Measurements from ENCODE around the gene TBL1XR1.

DNA sequence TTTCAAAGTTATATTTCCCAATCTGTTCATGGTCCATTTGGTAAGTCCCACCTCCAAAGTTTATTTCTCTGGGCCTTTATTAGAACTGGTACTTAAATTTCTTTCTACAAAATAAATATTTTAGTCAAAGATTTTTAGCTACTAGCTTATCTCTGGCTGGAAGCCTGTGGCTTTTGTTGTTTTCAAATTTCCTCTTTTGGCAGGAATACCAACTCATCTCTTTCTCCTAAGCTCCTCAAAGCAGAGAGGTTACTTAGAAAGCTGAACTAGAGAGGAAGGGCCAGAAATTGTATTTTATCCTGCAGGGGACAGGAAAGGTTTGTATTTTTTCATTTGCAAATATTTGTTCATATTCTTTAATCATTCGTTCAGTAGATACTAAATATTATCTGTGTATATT lies 227.8 kb downstream of the TBL1XR1 start:
- TF ChIP-seq, protein P1, sequence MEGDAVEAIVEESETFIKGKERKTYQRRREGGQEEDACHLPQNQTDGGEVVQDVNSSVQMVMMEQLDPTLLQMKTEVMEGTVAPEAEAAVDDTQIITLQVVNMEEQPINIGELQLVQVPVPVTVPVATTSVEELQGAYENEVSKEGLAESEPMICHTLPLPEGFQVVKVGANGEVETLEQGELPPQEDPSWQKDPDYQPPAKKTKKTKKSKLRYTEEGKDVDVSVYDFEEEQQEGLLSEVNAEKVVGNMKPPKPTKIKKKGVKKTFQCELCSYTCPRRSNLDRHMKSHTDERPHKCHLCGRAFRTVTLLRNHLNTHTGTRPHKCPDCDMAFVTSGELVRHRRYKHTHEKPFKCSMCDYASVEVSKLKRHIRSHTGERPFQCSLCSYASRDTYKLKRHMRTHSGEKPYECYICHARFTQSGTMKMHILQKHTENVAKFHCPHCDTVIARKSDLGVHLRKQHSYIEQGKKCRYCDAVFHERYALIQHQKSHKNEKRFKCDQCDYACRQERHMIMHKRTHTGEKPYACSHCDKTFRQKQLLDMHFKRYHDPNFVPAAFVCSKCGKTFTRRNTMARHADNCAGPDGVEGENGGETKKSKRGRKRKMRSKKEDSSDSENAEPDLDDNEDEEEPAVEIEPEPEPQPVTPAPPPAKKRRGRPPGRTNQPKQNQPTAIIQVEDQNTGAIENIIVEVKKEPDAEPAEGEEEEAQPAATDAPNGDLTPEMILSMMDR (IDR thresholded peaks at IDR 0.05) = no peak
- TF ChIP-seq POLR2AphosphoS5 (IDR thresholded peaks at IDR 0.05; ENCODE audit: low read depth, low read length) = no peak
- no peak for TF ChIP-seq SIN3A (IDR thresholded peaks at IDR 0.05; ENCODE audit: borderline replicate concordance, insufficient read depth, low read depth, low read length)

Data from Panc1 (cell line).